ENCODE data around the gene RAB7B. TPM values are rescaled to one million over a fixed set of nuclear protein-coding genes. Genes with fewer than 3 reads are reported as not detected.
A peak's percentile ranks its signal among the peaks of the same experiment; 100 is the strongest.

The RAB7B gene
- total RNA-seq, 1 donor from 2014 or later, result not detected

DNA sequence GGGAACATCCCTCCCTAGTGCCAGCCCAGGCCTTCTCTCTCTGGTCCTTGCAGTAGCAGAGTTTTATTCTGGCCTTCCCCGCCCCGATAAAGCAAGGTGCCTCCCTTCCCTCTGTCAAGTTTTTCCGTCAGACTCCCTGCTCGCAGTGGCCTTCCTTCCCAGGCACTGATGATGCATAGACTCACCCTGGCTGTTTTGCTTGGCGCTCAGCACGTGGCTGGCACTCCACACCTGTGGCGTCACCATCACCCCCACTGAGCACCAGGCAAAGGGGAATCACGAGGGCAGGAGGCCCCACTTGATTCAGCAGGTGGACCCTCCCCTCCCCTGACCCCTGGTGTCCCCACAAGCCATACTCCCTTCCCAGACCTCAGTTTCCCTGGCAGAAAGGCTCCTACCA lies 67.3 kb downstream of the RAB7B start:
- no peak overlapping the region for H3K27ac ChIP-seq
- Mint-ChIP-seq H3K4me1 (peaks cover 35% of the 10 kb centered on the region), H3K27ac (no peak overlapping the region)

DNA sequence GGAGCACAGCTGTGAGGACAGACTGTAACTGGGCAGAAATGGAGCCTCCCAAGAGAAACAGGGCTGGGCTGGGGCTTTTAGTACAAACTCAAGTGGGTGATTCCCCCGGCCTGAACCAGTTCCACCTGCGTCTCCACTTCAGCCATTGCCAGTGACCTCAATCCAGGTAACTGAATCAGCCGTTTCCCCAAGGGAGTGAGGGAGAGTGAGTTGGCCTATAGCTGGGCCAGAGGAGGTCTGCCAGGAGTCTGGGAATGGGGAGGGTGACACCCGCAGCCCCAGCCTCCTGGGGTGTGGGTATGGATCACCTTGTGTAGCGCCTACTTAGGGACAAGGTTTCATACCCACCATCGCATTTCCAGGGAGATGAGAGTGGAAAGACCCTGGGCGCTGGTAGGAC lies 68.4 kb downstream of the RAB7B start:
- H3K9me3 ChIP-seq (ENCODE audit: low read depth), result no peaks in the 10 kb centered on the region
- TF ChIP-seq EZH2phosphoT487 (IDR thresholded peaks at IDR 0.05) (no peak), EZH2 (IDR thresholded peaks at IDR 0.05) (no peak)
- TF ChIP-seq, protein P1, sequence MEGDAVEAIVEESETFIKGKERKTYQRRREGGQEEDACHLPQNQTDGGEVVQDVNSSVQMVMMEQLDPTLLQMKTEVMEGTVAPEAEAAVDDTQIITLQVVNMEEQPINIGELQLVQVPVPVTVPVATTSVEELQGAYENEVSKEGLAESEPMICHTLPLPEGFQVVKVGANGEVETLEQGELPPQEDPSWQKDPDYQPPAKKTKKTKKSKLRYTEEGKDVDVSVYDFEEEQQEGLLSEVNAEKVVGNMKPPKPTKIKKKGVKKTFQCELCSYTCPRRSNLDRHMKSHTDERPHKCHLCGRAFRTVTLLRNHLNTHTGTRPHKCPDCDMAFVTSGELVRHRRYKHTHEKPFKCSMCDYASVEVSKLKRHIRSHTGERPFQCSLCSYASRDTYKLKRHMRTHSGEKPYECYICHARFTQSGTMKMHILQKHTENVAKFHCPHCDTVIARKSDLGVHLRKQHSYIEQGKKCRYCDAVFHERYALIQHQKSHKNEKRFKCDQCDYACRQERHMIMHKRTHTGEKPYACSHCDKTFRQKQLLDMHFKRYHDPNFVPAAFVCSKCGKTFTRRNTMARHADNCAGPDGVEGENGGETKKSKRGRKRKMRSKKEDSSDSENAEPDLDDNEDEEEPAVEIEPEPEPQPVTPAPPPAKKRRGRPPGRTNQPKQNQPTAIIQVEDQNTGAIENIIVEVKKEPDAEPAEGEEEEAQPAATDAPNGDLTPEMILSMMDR (IDR thresholded peaks at IDR 0.05), result no peak
- H3K79me2 ChIP-seq (ENCODE audit: low read depth), result no peaks in the 10 kb centered on the region
- H3K4me1 Mint-ChIP-seq, result peaks cover 32% of the 10 kb centered on the region
- H3K9ac ChIP-seq, result no peak overlapping the region
- H2AFZ ChIP-seq (replicated peaks), result no peak overlapping the region
- H3K4me3 Mint-ChIP-seq, result no peak overlapping the region
- no peaks in the 10 kb centered on the region for H3K27me3 ChIP-seq
- no peaks in the 10 kb centered on the region for H3K36me3 Mint-ChIP-seq
- H3K36me3 ChIP-seq, result no peaks in the 10 kb centered on the region
- H3K27ac ChIP-seq, result no peak overlapping the region
- peaks cover 12% of the 10 kb centered on the region for H3K27me3 Mint-ChIP-seq (ENCODE audit: insufficient read depth, low read depth)
- H3F3A ChIP-seq (ENCODE audit: low read depth), result no peaks in the 10 kb centered on the region
- no peak overlapping the region for H3K4me3 ChIP-seq
- H3K4me2 ChIP-seq, result no peak overlapping the region
- H4K20me1 ChIP-seq (ENCODE audit: low read depth), result no peaks in the 10 kb centered on the region
- no peaks in the 10 kb centered on the region for H3K9me3 Mint-ChIP-seq
- DNase-seq (ENCODE audit: low spot score), result no peak
- H3K4me1 ChIP-seq, result peaks cover 27% of the 10 kb centered on the region
- H3K27ac Mint-ChIP-seq, result no peak overlapping the region

More for the DNA sequence above, 67.3 kb downstream of the RAB7B start:
- peaks cover 38% of the 10 kb centered on the region for H3K4me1 ChIP-seq
- no peaks in the 10 kb centered on the region for H3K9me3 Mint-ChIP-seq
- no peak overlapping the region for H2AFZ ChIP-seq (replicated peaks)
- H3K4me3 Mint-ChIP-seq, result no peak overlapping the region
- H4K20me1 ChIP-seq (ENCODE audit: low read depth), result no peaks in the 10 kb centered on the region
- H3K9ac ChIP-seq, result no peak overlapping the region
- H3K4me3 ChIP-seq, result no peak overlapping the region
- H3K27me3 Mint-ChIP-seq (ENCODE audit: insufficient read depth, low read depth), result peaks cover 12% of the 10 kb centered on the region
- no peaks in the 10 kb centered on the region for H3K79me2 ChIP-seq (ENCODE audit: low read depth)
- H3K36me3 ChIP-seq, result no peaks in the 10 kb centered on the region
- no peaks in the 10 kb centered on the region for H3F3A ChIP-seq (ENCODE audit: low read depth)
- H3K9me3 ChIP-seq (ENCODE audit: low read depth), result no peaks in the 10 kb centered on the region
- no peak for DNase-seq (ENCODE audit: low spot score)
- no peaks in the 10 kb centered on the region for H3K36me3 Mint-ChIP-seq
- no peaks in the 10 kb centered on the region for H3K27me3 ChIP-seq
- TF ChIP-seq, protein P1 (IDR thresholded peaks at IDR 0.05), result no peak
- TF ChIP-seq EZH2 (IDR thresholded peaks at IDR 0.05) (no peak), EZH2phosphoT487 (IDR thresholded peaks at IDR 0.05) (no peak)
- H3K4me2 ChIP-seq, result no peak overlapping the region

DNA sequence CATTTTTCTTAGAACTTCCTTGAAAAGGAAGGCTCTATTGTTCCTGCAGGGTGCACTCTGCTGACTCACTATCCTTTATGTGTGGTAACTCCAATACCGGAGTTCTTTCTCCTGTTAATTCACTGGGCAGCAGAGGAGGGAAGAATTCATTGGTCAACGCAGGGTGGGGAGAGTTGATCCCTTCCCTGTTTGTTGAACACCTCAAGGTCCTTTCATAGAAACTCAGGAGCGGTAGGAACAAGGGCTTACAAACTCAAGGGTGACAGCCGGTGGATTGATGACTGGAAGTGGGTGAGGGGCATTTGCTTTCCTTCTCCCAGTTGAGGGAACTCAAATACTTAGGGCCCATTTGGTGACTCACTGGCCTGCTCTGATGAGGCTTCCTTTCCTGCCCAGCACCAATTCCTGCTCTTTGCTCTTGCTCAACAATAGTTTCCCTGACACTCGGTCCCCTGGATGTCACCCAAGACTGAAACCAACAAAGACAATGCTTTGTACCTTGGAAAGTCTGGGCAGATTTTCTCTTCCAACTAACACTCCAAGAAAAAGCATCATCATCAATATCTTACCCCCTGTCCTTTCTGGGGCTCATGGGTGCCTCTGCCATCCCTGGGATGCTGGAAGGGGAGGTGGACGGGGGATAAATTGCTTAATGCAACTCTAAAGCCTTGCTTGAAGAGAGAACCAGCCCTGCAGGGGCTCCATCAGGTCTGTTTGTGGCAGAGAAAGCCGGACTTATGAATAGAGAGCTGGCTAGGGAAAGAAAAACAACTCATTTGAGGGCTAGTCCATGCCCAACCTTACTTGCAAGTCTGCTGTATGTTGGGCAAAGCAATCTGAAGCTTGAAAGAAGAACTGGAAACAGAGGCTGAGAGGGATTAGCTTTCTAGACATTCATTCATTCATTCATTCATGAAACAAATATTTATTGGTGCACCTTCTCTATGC lies 69.2 kb downstream of the RAB7B start:
- H3K4me1 ChIP-seq, result peaks cover 20% of the 10 kb centered on the region
- no peaks in the 10 kb centered on the region for H3K36me3 ChIP-seq
- no peak overlapping the region for H3K4me3 Mint-ChIP-seq
- H3K27ac Mint-ChIP-seq, result peak overlapping the region; percentile 76
- TF ChIP-seq, protein P1 (IDR thresholded peaks at IDR 0.05), result no peak
- TF ChIP-seq EZH2phosphoT487 (IDR thresholded peaks at IDR 0.05), result no peak
- TF ChIP-seq EZH2 (IDR thresholded peaks at IDR 0.05), result no peak
- H3F3A ChIP-seq (ENCODE audit: low read depth), result no peaks in the 10 kb centered on the region
- H3K9ac ChIP-seq, result no peak overlapping the region
- no peak overlapping the region for H3K4me3 ChIP-seq
- DNase-seq (ENCODE audit: low spot score), result peak; percentile 37
- H3K9me3 Mint-ChIP-seq, result no peaks in the 10 kb centered on the region
- H2AFZ ChIP-seq (replicated peaks), result peak overlapping the region; percentile 73
- no peaks in the 10 kb centered on the region for H3K36me3 Mint-ChIP-seq
- peaks cover 28% of the 10 kb centered on the region for H3K4me1 Mint-ChIP-seq
- H3K9me3 ChIP-seq (ENCODE audit: low read depth), result no peaks in the 10 kb centered on the region
- peaks cover 10% of the 10 kb centered on the region for H3K27me3 Mint-ChIP-seq (ENCODE audit: insufficient read depth, low read depth)
- H3K79me2 ChIP-seq (ENCODE audit: low read depth), result no peaks in the 10 kb centered on the region
- peak overlapping the region; percentile 16 for H3K4me2 ChIP-seq
- H3K27me3 ChIP-seq, result no peaks in the 10 kb centered on the region
- H3K27ac ChIP-seq, result no peak overlapping the region
- H4K20me1 ChIP-seq (ENCODE audit: low read depth), result no peaks in the 10 kb centered on the region

Measured in neural progenitor cell (in vitro differentiated cells).